Neural cell (in vitro differentiated cells): ENCODE measurements around the gene BLM. TPM values are rescaled to one million over a fixed set of nuclear protein-coding genes. Genes with fewer than 3 reads are reported as not detected.

ENCODE experiments used
- H2AFZ ChIP-seq: fragments of 200-600, 300-800 bp; sonication (generic), shearing (Covaris generic); 2 replicates; pipeline ENCODE4 v1.6.0; 2014; ENCODE audit warnings: low read depth, mild to moderate bottlenecking, antibody characterized with exemption, low read length, moderate library complexity
- H3F3A ChIP-seq: fragments of 200-600 bp; shearing (Covaris generic); 2 replicates; pipeline ENCODE4 v1.6.1; 2016; ENCODE audit warnings: mild to moderate bottlenecking, moderate library complexity, mixed read lengths, antibody characterized with exemption, low read length; ENCODE audit not compliant: insufficient read depth, poor library complexity, severe bottlenecking
- H3K27ac ChIP-seq: fragments of 200-600, 300-800 bp; sonication (generic), shearing (Covaris generic); 2 replicates; pipeline ENCODE4 v1.5.1; 2014; ENCODE audit warnings: mild to moderate bottlenecking, low read length, moderate library complexity
- H3K27me3 ChIP-seq: fragments of 300-800, 200-600 bp; sonication (generic), shearing (Covaris generic); 2 replicates; pipeline ENCODE4 v1.6.0; 2014; ENCODE audit warnings: mild to moderate bottlenecking, low read depth, low read length, moderate library complexity; ENCODE audit not compliant: insufficient read depth
- H3K36me3 ChIP-seq: fragments of 300-800, 200-600 bp; sonication (generic), shearing (Covaris generic); 2 replicates; pipeline ENCODE4 v1.5.1; 2014; ENCODE audit warnings: mild to moderate bottlenecking, antibody characterized with exemption, low read length, moderate library complexity; ENCODE audit not compliant: insufficient read depth
- H3K4me2 ChIP-seq: fragments of 300-800, 200-600 bp; sonication (generic), shearing (Covaris generic); 2 replicates; pipeline ENCODE4 v1.6.0; 2014; ENCODE audit warnings: mild to moderate bottlenecking, low read length
- H3K4me3 ChIP-seq: fragments of 300-800, 200-600 bp; sonication (generic), shearing (Covaris generic); 2 replicates; pipeline ENCODE4 v1.5.1; 2014; ENCODE audit warnings: mild to moderate bottlenecking, low read length, moderate library complexity
- H3K79me2 ChIP-seq: fragments of 200-600 bp; shearing (Covaris generic); replicated peaks from 2 replicates; pipeline ENCODE4 v1.6.0; 2014; ENCODE audit warnings: mild to moderate bottlenecking, low read length, moderate library complexity; ENCODE audit not compliant: insufficient read depth
- H3K9ac ChIP-seq: fragments of 300-800, 200-600 bp; sonication (generic), shearing (Covaris generic); 2 replicates; pipeline ENCODE4 v1.6.1; 2016; ENCODE audit warnings: mild to moderate bottlenecking, low read length, mixed read lengths
- H3K9me2 ChIP-seq: fragments of 200-600 bp; shearing (Covaris generic); 2 replicates; pipeline ENCODE4 v1.6.1; 2016; ENCODE audit warnings: mild to moderate bottlenecking, low read length, mixed read lengths; ENCODE audit not compliant: insufficient read depth
- H3K9me3 ChIP-seq: fragments of 200-600, 300-800 bp; sonication (generic), shearing (Covaris generic); 2 replicates; pipeline ENCODE4 v1.6.1; 2016; ENCODE audit warnings: mild to moderate bottlenecking, mixed run types, low read length, moderate library complexity, mixed read lengths
- H4K20me1 ChIP-seq: fragments of 200-600 bp; shearing (Covaris generic); 2 replicates; pipeline ENCODE4 v1.6.1; 2016; ENCODE audit warnings: mild to moderate bottlenecking, mixed run types; ENCODE audit not compliant: insufficient read depth
- EP300 ChIP-seq: fragments of 450-650 bp; conservative IDR thresholded peaks from 2 replicates; pipeline ENCODE4 v1.6.1; 2014; ENCODE audit warnings: antibody characterized with exemption, mild to moderate bottlenecking, moderate library complexity; ENCODE audit not compliant: poor library complexity, severe bottlenecking
- EZH2 ChIP-seq: fragments of 200-600, 300-800 bp; shearing (Covaris generic), sonication (generic); IDR thresholded peaks from 2 replicates; pipeline ENCODE4 v1.6.1; 2014; ENCODE audit warnings: antibody characterized with exemption, low read length, borderline replicate concordance, mild to moderate bottlenecking; ENCODE audit not compliant: insufficient read depth, poor library complexity, severe bottlenecking
- MXI1 ChIP-seq: fragments of 450-650 bp; conservative IDR thresholded peaks from 2 replicates; pipeline ENCODE4 v1.6.1; 2014; ENCODE audit warnings: antibody characterized with exemption, mild to moderate bottlenecking; ENCODE audit not compliant: poor library complexity, severe bottlenecking
- POLR2AphosphoS5 ChIP-seq: IDR thresholded peaks from 2 replicates; pipeline ENCODE4 v1.6.1; 2012
- RAD21 ChIP-seq: fragments of 450-650 bp; conservative IDR thresholded peaks from 2 replicates; pipeline ENCODE4 v1.6.1; 2014; ENCODE audit warnings: antibody characterized with exemption, mild to moderate bottlenecking, moderate library complexity
- SMC3 ChIP-seq: fragments of 450-650 bp; conservative IDR thresholded peaks from 2 replicates; pipeline ENCODE4 v1.6.1; 2014; ENCODE audit warnings: antibody characterized with exemption, mild to moderate bottlenecking, moderate library complexity; ENCODE audit not compliant: poor library complexity
- TAF1 ChIP-seq: IDR thresholded peaks from 2 replicates; pipeline ENCODE4 v1.6.1; 2012; ENCODE audit warnings: low read depth
- polyA plus RNA-seq: library from polyadenylated mRNA; depleted of rRNA; stranded (reverse); fragments of >200 nt; gene quantifications from 2 replicates; pipeline ENCODE4 v1.2.3, GENCODE V29; 2014
- TF ChIP-seq, protein P1 (sequence below): IDR thresholded peaks from 2 replicates; pipeline ENCODE4 v1.6.1; 2012; ENCODE audit warnings: borderline replicate concordance
- TF ChIP-seq, protein P2 (sequence below): fragments of 450-650 bp; IDR thresholded peaks from 2 replicates; pipeline ENCODE4 v1.5.1; 2014; ENCODE audit warnings: antibody characterized with exemption, mild to moderate bottlenecking, moderate library complexity; ENCODE audit not compliant: poor library complexity, severe bottlenecking

BLM gene
- polyA plus RNA-seq, 1 donor from 2014 or later = 4.5 TPM

GRCh38 chr15:90807786-90808086 is 90.6 kb downstream of the BLM start:
- peak; percentile 23 for TF ChIP-seq POLR2AphosphoS5
- TF ChIP-seq EP300 = peak; percentile 27
- no peak for TF ChIP-seq MXI1
- H3K9me2 ChIP-seq = no peaks in the 10 kb centered on the region
- H3K27ac ChIP-seq = no peak overlapping the region
- H3K9ac ChIP-seq = no peak overlapping the region
- no peaks in the 10 kb centered on the region for H4K20me1 ChIP-seq
- no peak overlapping the region for H2AFZ ChIP-seq
- H3K9me3 ChIP-seq = no peaks in the 10 kb centered on the region
- H3K4me3 ChIP-seq = no peak overlapping the region
- no peaks in the 10 kb centered on the region for H3K36me3 ChIP-seq
- no peak overlapping the region for H3K4me2 ChIP-seq
- H3F3A ChIP-seq = no peaks in the 10 kb centered on the region
- H3K79me2 ChIP-seq = no peaks in the 10 kb centered on the region
- H3K27me3 ChIP-seq = no peaks in the 10 kb centered on the region

DNA sequence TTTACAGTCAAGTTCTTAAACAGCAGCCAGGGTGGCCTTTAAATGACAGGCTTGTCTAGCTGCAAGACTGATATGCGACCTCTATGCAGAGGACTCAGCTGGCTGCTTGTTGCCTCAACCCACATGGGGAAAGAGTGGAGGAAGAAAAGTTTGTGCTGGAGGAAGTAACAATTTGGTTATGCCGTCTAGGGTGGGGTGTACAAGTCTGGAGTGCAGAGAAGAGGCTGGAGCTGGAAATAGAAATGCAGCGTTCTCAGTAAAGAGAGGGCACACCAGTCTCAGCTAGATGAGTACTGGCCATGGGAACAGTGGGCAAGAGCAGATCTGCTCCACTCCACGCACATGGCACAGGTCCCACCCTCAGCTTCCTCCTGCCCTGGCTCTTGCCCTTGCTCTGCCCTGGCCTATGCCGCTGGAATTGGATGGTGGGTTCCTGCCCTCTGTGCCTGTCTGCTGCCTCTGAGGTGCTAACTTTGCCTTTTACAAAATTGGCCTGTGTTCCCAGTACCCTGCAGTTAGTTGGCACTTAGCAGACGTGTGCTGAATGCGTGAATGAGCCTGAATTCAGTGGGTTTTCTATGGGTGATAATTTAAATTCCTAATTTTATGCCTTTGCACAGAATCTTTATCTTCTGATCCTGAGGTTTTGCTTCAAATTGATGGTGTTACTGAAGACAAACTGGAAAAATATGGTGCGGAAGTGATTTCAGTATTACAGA is 91.5 kb downstream of the BLM start:
- Histone ChIP-seq H2AFZ (no peak overlapping the region), H3K27me3 (no peaks in the 10 kb centered on the region), H3K9me3 (no peaks in the 10 kb centered on the region), H4K20me1 (no peaks in the 10 kb centered on the region), H3K9me2 (no peaks in the 10 kb centered on the region), H3K4me2 (no peak overlapping the region), H3K36me3 (no peaks in the 10 kb centered on the region), H3K4me3 (no peak overlapping the region), H3F3A (no peaks in the 10 kb centered on the region), H3K9ac (no peak overlapping the region), H3K79me2 (no peaks in the 10 kb centered on the region), H3K27ac (no peak overlapping the region)
- TF ChIP-seq, protein P1, sequence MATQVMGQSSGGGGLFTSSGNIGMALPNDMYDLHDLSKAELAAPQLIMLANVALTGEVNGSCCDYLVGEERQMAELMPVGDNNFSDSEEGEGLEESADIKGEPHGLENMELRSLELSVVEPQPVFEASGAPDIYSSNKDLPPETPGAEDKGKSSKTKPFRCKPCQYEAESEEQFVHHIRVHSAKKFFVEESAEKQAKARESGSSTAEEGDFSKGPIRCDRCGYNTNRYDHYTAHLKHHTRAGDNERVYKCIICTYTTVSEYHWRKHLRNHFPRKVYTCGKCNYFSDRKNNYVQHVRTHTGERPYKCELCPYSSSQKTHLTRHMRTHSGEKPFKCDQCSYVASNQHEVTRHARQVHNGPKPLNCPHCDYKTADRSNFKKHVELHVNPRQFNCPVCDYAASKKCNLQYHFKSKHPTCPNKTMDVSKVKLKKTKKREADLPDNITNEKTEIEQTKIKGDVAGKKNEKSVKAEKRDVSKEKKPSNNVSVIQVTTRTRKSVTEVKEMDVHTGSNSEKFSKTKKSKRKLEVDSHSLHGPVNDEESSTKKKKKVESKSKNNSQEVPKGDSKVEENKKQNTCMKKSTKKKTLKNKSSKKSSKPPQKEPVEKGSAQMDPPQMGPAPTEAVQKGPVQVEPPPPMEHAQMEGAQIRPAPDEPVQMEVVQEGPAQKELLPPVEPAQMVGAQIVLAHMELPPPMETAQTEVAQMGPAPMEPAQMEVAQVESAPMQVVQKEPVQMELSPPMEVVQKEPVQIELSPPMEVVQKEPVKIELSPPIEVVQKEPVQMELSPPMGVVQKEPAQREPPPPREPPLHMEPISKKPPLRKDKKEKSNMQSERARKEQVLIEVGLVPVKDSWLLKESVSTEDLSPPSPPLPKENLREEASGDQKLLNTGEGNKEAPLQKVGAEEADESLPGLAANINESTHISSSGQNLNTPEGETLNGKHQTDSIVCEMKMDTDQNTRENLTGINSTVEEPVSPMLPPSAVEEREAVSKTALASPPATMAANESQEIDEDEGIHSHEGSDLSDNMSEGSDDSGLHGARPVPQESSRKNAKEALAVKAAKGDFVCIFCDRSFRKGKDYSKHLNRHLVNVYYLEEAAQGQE = no peak
- TF ChIP-seq POLR2AphosphoS5 = no peak

GRCh38 chr15:90809536-90809935 is 92.4 kb downstream of the BLM start:
- Histone ChIP-seq H3K9me3 (no peaks in the 10 kb centered on the region), H3K27ac (no peak overlapping the region), H4K20me1 (no peaks in the 10 kb centered on the region), H3K9ac (no peak overlapping the region), H3K4me3 (no peak overlapping the region), H2AFZ (no peak overlapping the region), H3K4me2 (no peak overlapping the region), H3F3A (no peaks in the 10 kb centered on the region), H3K27me3 (no peaks in the 10 kb centered on the region), H3K9me2 (no peaks in the 10 kb centered on the region), H3K79me2 (no peaks in the 10 kb centered on the region), H3K36me3 (no peaks in the 10 kb centered on the region)
- TF ChIP-seq POLR2AphosphoS5 (no peak), SMC3 (no peak), EZH2 (no peak), TAF1 (no peak), MXI1 (no peak), EP300 (no peak), RAD21 (no peak)
- TF ChIP-seq, protein P1 = no peak
- TF ChIP-seq, protein P2, sequence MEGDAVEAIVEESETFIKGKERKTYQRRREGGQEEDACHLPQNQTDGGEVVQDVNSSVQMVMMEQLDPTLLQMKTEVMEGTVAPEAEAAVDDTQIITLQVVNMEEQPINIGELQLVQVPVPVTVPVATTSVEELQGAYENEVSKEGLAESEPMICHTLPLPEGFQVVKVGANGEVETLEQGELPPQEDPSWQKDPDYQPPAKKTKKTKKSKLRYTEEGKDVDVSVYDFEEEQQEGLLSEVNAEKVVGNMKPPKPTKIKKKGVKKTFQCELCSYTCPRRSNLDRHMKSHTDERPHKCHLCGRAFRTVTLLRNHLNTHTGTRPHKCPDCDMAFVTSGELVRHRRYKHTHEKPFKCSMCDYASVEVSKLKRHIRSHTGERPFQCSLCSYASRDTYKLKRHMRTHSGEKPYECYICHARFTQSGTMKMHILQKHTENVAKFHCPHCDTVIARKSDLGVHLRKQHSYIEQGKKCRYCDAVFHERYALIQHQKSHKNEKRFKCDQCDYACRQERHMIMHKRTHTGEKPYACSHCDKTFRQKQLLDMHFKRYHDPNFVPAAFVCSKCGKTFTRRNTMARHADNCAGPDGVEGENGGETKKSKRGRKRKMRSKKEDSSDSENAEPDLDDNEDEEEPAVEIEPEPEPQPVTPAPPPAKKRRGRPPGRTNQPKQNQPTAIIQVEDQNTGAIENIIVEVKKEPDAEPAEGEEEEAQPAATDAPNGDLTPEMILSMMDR = no peak
